Erythroblast (primary cell): Measurements from ENCODE around the gene BCAT1.

Source experiments
- GATA1 ChIP-seq: IDR thresholded peaks from 2 replicates; pipeline ENCODE4 v1.6.1; 2011; ENCODE audit warnings: low read depth, mild to moderate bottlenecking, control low read depth, low read length, moderate library complexity
- POLR2A ChIP-seq: IDR thresholded peaks from 2 replicates; pipeline ENCODE4 v1.6.1; 2011; ENCODE audit warnings: mild to moderate bottlenecking, low read length

DNA sequence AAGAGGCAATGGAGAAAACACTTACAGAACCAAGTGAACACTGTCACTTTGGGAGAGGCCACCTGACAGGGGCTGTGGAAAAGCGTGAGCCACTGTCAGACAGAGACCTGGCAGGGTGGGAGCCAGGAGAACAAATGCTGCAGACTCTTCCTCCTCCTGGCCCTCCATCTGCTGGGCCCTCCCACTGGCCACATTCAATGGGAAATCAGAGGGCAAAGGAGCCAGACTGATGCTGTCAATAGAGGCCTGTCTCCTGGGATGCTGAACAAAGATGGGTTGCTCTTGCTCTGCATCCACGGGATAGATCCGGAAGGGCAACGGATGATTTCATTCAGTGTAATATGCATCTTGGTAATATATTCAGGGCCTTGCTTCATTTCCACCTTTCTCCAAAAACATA is 44.9 kb upstream of the BCAT1 start:
- TF ChIP-seq POLR2A = no peak
- TF ChIP-seq GATA1 = no peak
